Limb (tissue), 2 donors: ENCODE results near the gene GALNT15.

Experiments
- DNase-seq, 2 donors: peaks; one replicate each; pipeline ENCODE4 v3.0.0-alpha.2; 2016; ENCODE audit errors: extremely low spot score in 2 of 2

GALNT15 gene

DNA sequence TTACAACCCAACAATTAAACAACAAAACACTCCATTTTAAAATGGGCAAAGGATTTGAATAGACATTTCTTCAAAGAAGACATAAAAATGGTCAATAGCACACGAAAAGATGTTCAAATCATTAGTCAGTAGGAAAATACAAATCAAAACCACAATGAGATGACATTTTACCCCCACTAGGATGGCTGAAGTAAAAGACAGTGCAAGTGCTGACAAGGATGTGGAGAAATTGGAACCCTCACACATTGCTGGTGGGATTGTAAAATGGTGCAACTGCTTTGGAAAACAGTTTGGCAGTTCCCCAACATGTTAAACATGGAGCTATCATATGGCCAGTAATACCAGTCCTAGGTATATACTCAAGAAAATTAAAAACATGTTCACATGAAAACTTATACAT is 11.6 kb downstream of the GALNT15 start:
- DNase-seq = no peak

DNA sequence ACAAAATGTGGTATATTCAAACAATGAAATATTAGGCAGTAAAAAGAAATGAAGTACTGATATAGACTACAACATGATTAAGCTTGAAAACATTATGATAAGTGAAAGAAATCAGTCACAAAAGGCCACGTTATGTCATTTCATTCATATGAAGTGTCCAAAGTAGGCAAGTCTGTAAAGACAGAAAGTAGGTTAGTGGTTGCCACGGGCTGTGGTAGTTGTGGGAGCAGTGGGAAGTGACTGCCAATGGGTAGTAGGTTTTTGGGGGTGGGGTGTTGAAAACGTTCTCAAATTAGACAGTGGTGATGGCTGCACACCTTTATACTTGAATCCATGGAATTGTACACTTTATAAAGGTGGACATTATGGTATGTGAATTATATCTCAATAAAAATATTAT is 12.1 kb downstream of the GALNT15 start:
- DNase-seq = no peak

DNA sequence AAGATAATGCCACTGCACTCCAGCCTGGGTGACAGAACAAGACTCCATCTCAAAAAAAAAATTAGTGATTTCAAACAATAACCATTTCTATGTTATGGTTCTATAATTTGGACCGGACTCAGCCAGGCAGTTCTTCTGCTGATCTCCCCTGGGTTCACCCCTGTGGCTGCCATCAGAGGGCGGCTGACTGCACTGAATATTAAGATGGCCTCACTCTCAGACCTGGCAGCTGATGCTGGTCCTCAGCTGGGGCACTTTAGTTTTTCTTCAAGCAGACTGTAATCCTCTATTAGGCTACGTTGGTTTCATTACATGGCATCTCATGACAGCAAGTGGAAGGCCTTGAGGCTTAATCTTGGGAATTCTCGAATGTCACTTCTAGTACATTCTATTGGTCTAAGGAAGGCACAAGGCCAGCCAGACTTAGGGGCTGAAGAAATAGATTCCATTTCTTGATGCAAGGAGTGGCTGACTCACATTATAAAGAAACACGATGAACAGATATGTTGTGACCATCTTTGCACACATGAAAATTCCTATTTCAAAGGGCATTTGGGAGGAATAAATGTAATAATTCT is 12.8 kb downstream of the GALNT15 start:
- no peak for DNase-seq

DNA sequence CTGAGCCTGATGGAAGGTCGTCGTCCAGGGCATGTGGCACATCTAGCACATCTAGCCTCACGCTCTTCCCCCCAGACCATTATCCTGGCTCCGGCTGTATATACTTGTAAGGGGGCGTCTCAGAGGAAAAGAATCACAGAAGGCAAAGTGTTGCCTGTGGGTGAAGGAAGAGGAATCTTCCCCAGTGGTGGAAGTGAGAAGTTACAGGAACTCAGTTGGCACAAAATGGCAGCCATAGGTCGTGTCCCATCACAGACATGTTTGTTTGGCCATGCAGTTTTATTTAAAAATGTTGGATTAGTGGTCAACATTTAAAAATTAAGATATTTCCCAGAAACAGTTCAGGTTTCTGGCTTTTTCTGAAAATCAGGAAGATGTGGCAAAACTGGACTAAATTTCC is 13.6 kb downstream of the GALNT15 start:
- DNase-seq = no peak

DNA sequence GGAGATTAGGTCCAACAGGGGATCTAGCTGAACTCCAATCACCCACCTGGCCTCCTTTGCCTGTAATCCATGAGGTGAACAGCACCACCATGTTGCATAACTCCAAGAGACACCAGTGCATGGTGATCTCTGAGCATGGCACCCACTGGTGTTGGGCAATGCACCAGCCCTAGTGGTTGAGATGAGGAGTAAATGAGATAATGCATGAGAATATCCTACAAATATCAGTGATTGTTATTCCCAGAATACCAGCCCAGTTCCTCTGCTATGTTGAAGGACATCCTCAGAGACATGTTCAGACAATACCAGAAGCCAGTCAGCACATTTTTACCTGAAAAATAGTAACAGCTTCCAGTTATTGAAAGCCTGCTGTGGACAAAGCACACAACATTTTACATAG is 14.7 kb downstream of the GALNT15 start:
- no peak for DNase-seq

DNA sequence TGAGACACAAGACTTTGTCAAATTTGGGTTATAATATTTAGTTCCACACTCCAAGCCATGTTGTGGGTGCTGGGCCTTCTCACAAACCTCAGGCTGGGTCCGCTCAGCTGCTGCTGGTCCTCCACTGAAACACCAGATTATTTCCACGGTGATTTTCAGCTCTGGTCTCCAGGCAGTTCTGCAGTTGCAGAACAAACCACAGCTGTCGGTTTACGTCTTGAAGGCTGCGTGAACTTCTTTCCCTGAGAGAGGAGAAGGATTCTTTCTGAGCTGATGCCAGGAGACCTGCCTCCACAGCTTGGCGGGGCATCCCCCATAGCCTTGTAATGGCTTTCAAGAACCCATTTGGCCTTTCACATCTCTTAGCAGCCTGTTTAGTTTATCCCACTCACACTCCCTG is 16.2 kb downstream of the GALNT15 start:
- peak in 1 of 2 donors; percentile 35 for DNase-seq

- no peak for DNase-seq
Observed at GRCh38 chr3:16191591-16191990, 17.1 kb downstream of the GALNT15 start.

- DNase-seq = no peak
Observed at GRCh38 chr3:16192176-16192811, 17.8 kb downstream of the GALNT15 start.

DNA sequence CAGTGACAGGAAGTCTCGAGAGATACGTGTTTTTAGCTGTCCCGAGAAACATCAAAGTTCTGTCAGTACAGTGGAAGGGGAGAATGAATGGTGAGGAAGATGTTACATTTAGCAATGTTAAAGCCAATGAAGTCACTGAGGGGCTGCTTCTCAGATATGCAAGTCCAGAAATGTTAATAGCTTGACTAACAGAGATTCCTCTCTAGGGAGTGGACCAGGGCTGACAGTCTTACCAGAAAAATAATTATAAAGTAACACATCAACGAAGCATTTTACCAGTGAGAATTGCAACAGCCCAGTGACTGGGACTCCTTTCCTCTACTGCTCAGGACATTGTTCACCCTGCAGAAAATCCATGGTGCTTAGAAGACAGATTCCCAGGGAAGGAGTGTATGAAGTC is 23.9 kb downstream of the GALNT15 start:
- DNase-seq = no peak

GRCh38 chr3:16199769-16200168 is 25.3 kb downstream of the GALNT15 start:
- no peak for DNase-seq

DNA sequence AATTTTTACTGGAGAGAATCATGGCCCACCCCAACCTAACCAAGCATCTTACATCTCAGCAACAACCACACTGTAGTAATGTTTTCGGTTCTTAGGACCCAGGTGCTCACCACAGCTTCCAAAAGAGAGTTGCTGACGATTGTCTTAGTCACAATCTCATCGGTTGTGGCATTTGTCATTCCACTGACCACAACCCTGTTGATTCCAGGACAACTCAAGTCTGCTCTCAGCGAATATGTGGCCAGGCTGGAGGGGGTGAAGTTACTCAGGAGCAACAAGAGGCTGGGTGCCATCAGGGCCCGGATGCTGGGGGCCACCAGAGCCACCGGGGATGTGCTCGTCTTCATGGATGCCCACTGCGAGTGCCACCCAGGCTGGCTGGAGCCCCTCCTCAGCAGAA is 25.9 kb downstream of the GALNT15 start:
- DNase-seq = no peak

DNA sequence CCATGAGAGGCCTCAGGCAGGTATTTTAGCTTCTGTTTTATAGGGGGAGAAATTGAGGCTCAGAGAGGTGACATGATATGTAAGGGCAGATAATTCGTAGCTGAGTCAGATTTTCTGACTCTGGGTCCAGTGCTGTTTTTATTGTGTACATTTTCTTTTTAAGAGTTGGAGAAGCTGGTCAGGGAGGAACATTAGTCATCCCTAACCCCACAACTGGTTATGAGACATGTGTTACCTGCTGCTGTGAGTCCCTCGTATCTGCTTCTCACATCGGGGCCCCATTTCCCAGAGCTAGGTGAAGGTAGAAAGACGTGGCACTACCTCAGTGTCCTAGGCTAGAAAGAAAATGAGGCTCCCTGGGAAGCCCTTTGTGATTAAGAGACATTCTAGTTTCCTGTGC is 28.6 kb downstream of the GALNT15 start:
- DNase-seq = no peak

GRCh38 chr3:16203671-16204629 is 29.5 kb downstream of the GALNT15 start:
- no peak for DNase-seq

GRCh38 chr3:16204751-16205150 is 30.3 kb downstream of the GALNT15 start:
- no peak for DNase-seq

DNA sequence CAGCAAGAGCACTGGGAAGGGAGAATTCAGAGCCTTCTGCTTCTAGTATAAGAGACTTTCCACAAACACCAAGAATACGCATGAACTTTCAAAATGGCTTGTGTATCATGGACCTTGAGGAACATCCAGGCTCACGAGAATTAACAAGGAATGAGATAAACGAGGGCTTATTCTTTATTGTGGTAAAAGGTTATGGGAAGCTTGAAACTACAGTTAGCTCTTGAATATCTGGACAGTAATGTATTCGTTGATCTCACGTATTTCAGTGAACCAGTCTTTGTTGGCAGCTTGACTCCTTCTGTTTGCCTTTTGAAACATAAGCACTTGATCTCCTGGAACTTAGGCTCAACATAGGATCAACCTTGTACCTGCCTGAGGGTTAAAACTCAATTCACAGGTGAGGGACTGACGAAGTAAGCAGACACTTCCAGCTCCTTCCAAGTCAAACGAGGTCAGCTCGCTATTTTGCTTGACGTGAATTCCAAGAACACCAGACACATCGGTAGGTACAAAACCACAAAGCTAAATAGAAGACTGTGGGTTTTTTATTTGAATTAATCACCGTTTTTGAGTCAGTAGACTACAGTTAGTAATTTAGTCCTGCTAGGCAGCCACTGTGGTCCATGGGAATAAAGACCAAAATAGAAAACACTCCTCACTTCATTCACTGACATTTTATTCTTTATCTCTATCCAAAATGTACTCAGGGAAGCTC is 30.8 kb downstream of the GALNT15 start:
- DNase-seq = no peak

DNA sequence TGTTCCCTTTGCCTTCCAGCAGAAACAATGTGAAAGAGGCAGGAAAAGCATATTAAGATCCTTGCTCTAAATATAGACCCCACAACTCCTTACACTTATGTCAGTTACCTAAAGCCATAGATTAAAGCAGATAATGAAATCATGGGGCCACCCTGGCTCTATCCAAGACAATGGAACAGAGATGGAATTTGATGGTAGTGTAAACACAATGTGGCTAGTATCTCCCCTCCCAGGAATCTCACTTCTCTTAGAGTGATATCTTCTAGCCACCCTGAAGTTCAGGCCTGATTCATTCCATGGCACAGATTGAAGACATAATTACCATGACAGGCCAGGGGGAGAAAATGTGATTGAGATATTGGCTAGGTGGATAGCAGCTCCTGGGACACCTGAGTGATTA is 32.6 kb downstream of the GALNT15 start:
- no peak for DNase-seq

DNA sequence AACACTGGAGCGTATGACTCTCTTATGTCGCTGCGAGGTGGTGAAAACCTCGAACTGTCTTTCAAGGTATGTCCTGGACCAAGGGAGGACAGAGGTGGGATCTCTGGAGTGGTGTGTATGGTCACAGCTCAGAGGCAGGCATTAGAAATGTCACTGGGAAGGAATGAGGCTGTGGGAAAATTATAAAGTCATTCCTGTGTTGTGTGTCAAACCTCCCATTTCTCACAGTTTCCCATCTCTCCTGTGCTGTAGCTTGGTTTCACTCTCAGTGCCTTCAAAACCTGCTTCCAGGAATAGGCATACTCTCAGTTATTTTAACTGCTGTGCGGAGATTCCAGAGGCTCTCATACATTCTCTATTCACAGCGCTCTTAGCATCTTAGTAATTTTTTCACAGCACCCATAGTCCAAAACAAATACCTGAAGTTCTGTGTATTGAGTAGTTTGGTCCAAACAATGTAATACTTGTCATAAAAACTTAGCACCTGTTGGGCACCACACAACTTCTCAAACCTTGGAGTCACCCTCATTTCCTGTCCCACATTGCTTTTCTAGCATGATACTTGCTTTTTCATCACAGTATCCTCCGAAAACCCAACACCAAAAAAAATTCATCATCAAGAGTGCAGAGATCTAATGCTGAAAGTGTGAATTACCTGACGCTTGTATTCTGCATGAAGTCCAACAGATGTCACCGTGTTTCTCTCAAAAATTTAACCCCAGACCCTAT is 36.9 kb downstream of the GALNT15 start:
- DNase-seq = no peak

- DNase-seq = no peak
Observed at GRCh38 chr3:16214366-16214765, 39.9 kb downstream of the GALNT15 start.

- no peak for DNase-seq
Observed at GRCh38 chr3:16216373-16216935, 42.0 kb downstream of the GALNT15 start.

- DNase-seq = no peak
Observed at GRCh38 chr3:16219777-16220176, 45.3 kb downstream of the GALNT15 start.

GRCh38 chr3:16221990-16222389 is 47.5 kb downstream of the GALNT15 start:
- no peak for DNase-seq
